Mesothelial cell of epicardium (in vitro differentiated cells): ENCODE measurements around the gene ATF7. TPM values are rescaled to one million over a fixed set of nuclear protein-coding genes. Genes with fewer than 3 reads are reported as not detected.
"Not testable (repeated sequence)": the region's sequence is repeated elsewhere in the genome, so short reads cannot be mapped to it uniquely, and the experiment has no call there.

Source experiments
- DNase-seq, 2 experiments: peaks; one replicate each; pipeline ENCODE4 v3.0.0; 2021; ENCODE audit warnings: low spot score in 2 of 2; ENCODE audit not compliant: unreplicated experiment in 2 of 2
- H3K27ac Mint-ChIP-seq: 2 replicates; pipeline ENCODE4 v1.8.0; 2021; ENCODE audit warnings: mixed read lengths
- H3K27me3 Mint-ChIP-seq: 2 replicates; pipeline ENCODE4 v1.8.0; 2021; ENCODE audit warnings: low read depth, mixed read lengths
- H3K36me3 Mint-ChIP-seq: 2 replicates; pipeline ENCODE4 v1.8.0; 2021; ENCODE audit warnings: mixed read lengths
- H3K4me1 Mint-ChIP-seq: 2 replicates; pipeline ENCODE4 v1.8.0; 2021; ENCODE audit warnings: mixed read lengths
- H3K4me3 Mint-ChIP-seq: 2 replicates; pipeline ENCODE4 v1.8.0; 2021; ENCODE audit warnings: mild to moderate bottlenecking, moderate library complexity, mixed read lengths
- H3K9me3 Mint-ChIP-seq: 2 replicates; pipeline ENCODE4 v1.8.0; 2021; ENCODE audit warnings: mixed read lengths
- CTCF ChIP-seq: fragments of 200-600 bp; sonication (generic); IDR thresholded peaks from one replicate; pipeline ENCODE4 v1.5.0; 2021; ENCODE audit warnings: antibody characterized with exemption; ENCODE audit not compliant: unreplicated experiment
- total RNA-seq: library from RNA; stranded (reverse); gene quantifications from 3 replicates; pipeline ENCODE4 v1.2.1, GENCODE V29; 2021

Gene ATF7
- total RNA-seq, 1 donor from 2014 or later = 36.3 TPM

- peak; percentile 23 for TF ChIP-seq CTCF
- H3K36me3 Mint-ChIP-seq = peaks cover 14% of the 10 kb centered on the region
- no peak overlapping the region for H3K4me3 Mint-ChIP-seq
- H3K27ac Mint-ChIP-seq = peak overlapping the region; percentile 63
- no peaks in the 10 kb centered on the region for H3K27me3 Mint-ChIP-seq
- no peak for DNase-seq
- peaks cover 3% of the 10 kb centered on the region for H3K4me1 Mint-ChIP-seq
- H3K9me3 Mint-ChIP-seq = no peaks in the 10 kb centered on the region
Observed at GRCh38 chr12:53481939-53482586, 144.1 kb downstream of the ATF7 start.

- not testable (repeated sequence) for DNase-seq, H3K9me3 Mint-ChIP-seq, H3K4me3 Mint-ChIP-seq, H3K27me3 Mint-ChIP-seq, H3K4me1 Mint-ChIP-seq
- H3K36me3 Mint-ChIP-seq = peaks cover 20% of the 10 kb centered on the region
- peak overlapping the region; percentile 63 for H3K27ac Mint-ChIP-seq
Observed at GRCh38 chr12:53481458-53481857, 144.7 kb downstream of the ATF7 start.

- Mint-ChIP-seq H3K27me3 (no peaks in the 10 kb centered on the region), H3K4me3 (no peak overlapping the region), H3K9me3 (no peaks in the 10 kb centered on the region), H3K36me3 (peaks cover 27% of the 10 kb centered on the region), H3K27ac (no peak overlapping the region), H3K4me1 (peaks cover 3% of the 10 kb centered on the region)
- no peak for DNase-seq
- no peak for TF ChIP-seq CTCF
Observed at GRCh38 chr12:53480491-53481442, 145.4 kb downstream of the ATF7 start.

GRCh38 chr12:53479331-53479730 lies 146.9 kb downstream of the ATF7 start:
- Mint-ChIP-seq H3K27me3 (no peaks in the 10 kb centered on the region), H3K9me3 (no peaks in the 10 kb centered on the region), H3K4me1 (peaks cover 3% of the 10 kb centered on the region), H3K4me3 (no peak overlapping the region), H3K27ac (no peak overlapping the region), H3K36me3 (peaks cover 30% of the 10 kb centered on the region)
- DNase-seq = no peak
- TF ChIP-seq CTCF = no peak

DNA sequence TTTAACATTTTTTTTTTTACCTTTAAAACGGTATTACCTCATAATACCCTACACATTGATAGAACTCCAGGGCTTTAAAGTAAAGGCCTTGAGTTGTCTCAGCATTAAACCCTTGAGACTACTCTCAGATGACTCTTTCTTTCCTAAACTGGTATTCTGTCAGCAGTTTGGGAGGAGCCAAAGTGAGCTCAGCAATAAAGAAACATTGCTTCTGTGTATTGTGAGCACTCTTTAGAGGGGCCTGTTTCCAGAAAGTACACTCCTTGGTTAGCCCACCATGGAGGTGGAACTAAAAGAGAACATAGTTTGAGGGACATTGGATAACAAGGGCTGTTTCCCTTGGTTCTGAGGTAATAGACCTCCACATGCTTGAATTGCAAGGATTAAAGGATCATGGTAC lies 147.3 kb downstream of the ATF7 start:
- H3K27me3 Mint-ChIP-seq = no peaks in the 10 kb centered on the region
- no peak overlapping the region for H3K27ac Mint-ChIP-seq
- H3K4me3 Mint-ChIP-seq = no peak overlapping the region
- H3K9me3 Mint-ChIP-seq = no peaks in the 10 kb centered on the region
- no peak for DNase-seq
- H3K36me3 Mint-ChIP-seq = peaks cover 34% of the 10 kb centered on the region
- TF ChIP-seq CTCF = no peak
- H3K4me1 Mint-ChIP-seq = peaks cover 3% of the 10 kb centered on the region

GRCh38 chr12:53476769-53477209 lies 149.4 kb downstream of the ATF7 start:
- H3K4me1 Mint-ChIP-seq = peaks cover 4% of the 10 kb centered on the region
- DNase-seq = no peak
- TF ChIP-seq CTCF = no peak
- peak overlapping the region; percentile 34 for H3K27ac Mint-ChIP-seq
- H3K27me3 Mint-ChIP-seq = no peaks in the 10 kb centered on the region
- no peaks in the 10 kb centered on the region for H3K9me3 Mint-ChIP-seq
- H3K36me3 Mint-ChIP-seq = peaks cover 43% of the 10 kb centered on the region
- no peak overlapping the region for H3K4me3 Mint-ChIP-seq
